ENCODE measurements around the gene SOX2.

Gene SOX2

DNA sequence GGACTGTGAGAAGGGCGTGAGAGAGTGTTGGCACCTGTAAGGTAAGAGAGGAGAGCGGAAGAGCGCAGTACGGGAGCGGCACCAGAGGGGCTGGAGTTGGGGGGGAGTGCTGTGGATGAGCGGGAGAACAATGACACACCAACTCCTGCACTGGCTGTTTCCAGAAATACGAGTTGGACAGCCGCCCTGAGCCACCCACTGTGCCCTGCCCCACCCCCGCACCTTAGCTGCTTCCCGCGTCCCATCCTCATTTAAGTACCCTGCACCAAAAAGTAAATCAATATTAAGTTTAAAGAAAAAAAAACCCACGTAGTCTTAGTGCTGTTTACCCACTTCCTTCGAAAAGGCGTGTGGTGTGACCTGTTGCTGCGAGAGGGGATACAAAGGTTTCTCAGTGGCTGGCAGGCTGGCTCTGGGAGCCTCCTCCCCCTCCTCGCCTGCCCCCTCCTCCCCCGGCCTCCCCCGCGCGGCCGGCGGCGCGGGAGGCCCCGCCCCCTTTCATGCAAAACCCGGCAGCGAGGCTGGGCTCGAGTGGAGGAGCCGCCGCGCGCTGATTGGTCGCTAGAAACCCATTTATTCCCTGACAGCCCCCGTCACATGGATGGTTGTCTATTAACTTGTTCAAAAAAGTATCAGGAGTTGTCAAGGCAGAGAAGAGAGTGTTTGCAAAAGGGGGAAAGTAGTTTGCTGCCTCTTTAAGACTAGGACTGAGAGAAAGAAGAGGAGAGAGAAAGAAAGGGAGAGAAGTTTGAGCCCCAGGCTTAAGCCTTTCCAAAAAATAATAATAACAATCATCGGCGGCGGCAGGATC, at the start of gene SOX2:
Gene SOX2, plus strand, starts transcription at position 601 of the 811 bp plus-strand sequence. CDS start 436 bp downstream, outside the sequence.
- no peak for DNase-seq (ENCODE audit: low read depth in 3 of 3)

GRCh38 chr3:181683563-181683962, 28.2 kb upstream of the SOX2 start:
- DNase-seq (ENCODE audit: low read depth in 3 of 3) = no peak

GRCh38 chr3:181687190-181687589, 24.5 kb upstream of the SOX2 start:
- DNase-seq (ENCODE audit: low read depth in 3 of 3) = no peak

DNA sequence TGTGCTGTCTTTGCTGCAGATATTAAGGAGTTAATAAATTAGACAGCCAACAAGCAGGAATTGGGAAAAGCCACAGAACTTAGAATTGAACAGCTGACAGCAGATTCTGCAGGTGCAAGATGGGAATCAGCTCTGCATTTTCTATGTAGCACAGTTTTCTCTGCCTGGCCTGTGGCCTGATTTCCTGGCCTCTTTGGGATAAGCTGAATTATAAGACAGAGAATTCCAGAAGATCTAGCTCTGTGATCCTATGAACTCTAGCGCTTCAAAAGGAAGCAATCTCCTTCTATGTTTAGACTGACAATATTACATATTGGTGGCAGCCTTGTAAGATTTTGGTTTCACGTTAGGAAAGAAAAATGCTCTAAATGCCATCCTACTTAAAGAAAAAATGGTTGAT, 24.0 kb upstream of the SOX2 start:
- DNase-seq (ENCODE audit: low read depth in 3 of 3) = no peak

DNA sequence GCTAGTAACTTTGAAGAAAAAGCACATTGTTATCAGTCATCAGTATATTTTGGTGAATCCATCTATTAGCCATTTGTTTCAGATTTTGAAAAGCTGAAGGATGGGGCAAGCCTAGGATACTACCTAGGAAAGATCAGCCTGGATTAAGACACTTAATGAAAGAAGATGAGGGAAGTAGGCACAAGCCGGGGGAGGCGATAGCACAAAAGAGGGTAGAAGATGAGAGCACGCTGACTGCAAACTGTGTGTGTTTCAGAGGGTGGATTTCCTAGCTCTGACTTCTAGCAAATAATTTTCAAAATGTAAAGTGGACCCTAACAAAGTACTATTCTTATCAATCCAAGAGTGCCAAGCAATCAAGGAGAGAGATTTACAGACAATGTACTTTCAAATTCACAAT, 22.2 kb upstream of the SOX2 start:
- no peak for DNase-seq (ENCODE audit: low read depth in 3 of 3)

- DNase-seq (ENCODE audit: low read depth in 3 of 3) = no peak
Observed at GRCh38 chr3:181690769-181691168, 21.0 kb upstream of the SOX2 start.

- no peak for DNase-seq (ENCODE audit: low read depth in 3 of 3)
Observed at GRCh38 chr3:181691901-181692300, 19.8 kb upstream of the SOX2 start.

DNA sequence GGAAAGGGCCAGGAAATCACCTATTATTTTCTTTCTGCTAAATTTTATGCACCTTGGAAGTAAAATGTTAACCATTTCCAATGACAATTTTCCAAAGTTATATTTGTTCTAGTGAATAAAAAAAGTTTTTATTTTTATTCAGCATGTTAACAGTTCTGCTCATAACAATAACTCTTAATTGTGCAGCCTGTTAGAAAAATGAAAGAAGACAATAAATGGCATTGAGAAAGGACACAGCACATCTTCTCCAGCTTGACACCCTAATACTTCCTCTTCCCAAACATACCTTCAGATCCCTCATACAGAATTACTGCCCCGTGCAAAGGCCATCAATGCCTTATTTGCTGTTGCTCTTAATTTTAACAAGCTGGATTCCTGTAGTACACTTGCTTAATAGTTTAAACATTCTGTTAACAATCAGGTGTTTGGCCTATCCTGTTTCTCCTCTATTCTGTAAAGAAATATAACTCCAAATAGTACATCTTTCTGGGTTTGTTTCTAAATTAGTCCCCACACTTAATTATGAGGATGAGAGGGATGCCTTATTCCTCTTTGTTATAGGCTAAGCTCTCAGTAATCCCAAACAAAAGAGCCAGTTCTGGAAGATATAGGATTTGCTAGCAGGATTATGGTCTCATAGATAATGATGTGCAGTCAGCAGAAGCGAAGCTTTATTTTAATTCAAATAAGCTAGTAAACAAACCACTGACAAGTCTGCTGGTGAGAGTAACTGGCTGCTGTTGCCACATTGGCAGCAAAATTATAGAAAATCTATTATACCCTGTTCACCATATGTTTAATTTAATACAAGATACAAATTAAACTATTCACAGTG, 19.2 kb upstream of the SOX2 start:
- no peak for DNase-seq (ENCODE audit: low read depth in 3 of 3)

DNA sequence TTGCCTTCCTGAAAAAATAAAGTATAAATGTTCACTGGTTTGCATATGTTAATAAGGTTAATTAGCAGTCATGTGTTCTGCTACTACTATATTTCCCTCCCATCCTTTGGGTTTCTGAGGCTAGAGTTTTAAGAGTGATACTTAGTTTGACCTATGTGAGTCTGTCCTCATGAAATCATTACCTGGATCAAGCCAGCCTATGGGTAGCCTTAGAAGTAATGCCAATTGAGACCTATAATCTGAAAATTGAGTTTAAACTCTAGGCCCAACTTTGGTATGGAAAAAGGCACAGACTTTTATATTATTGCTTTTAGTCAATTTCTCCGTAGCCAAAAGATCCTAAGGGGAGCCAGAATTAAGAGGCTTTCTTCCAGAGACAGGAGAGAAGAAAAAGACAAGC, 18.4 kb upstream of the SOX2 start:
- DNase-seq (ENCODE audit: low read depth in 3 of 3) = no peak

GRCh38 chr3:181694805-181695660, 16.7 kb upstream of the SOX2 start:
- no peak for DNase-seq (ENCODE audit: low read depth in 3 of 3)

GRCh38 chr3:181695661-181696491, 15.8 kb upstream of the SOX2 start:
- DNase-seq (ENCODE audit: low read depth in 3 of 3) = no peak

GRCh38 chr3:181696626-181697230, 15.0 kb upstream of the SOX2 start:
- no peak for DNase-seq (ENCODE audit: low read depth in 3 of 3)

- no peak for DNase-seq (ENCODE audit: low read depth in 3 of 3)
Observed at GRCh38 chr3:181698263-181698954, 13.3 kb upstream of the SOX2 start.

DNA sequence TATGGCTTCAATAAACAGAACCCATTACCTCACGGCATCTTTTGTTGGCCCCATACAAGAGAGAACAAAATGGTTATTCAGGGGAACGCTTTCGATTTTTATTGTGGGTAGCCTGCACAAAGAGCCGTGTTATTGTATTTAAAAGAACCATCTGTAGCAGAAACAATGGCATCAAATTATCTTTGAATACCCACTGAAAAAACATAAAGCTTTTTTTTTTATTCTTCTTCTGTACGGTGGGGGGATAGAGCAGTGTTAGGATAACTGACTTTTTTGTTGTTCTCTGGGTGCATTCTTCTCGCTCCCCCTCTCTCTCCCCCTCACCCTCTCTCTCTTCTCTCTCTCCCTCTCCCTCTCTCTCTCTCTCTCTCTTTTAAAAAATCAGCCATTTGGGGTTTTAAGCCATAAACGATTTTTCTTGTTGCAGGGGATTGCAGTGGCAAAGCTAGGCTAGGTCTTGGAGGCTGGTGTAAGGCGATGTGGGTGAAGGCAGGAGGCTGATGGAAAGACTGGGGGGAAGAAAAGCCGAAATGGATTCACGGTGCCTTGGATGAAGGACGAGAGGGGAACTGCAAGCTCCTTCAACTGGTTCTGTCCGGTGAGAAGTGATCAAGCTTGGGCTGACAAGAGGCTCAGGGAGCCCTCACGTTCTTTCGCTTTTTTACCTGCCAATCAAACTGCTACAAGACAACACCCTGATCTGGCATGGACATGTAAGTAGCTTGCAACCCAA, 12.4 kb upstream of the SOX2 start:
- no peak for DNase-seq (ENCODE audit: low read depth in 3 of 3)

- peak in 1 of 3 donors; percentile 41 for DNase-seq (ENCODE audit: low read depth in 3 of 3)
Observed at GRCh38 chr3:181700168-181701087, 11.3 kb upstream of the SOX2 start.

- DNase-seq (ENCODE audit: low read depth in 3 of 3) = no peak
Observed at GRCh38 chr3:181701096-181701495, 10.6 kb upstream of the SOX2 start.

- DNase-seq (ENCODE audit: low read depth in 3 of 3) = no peak
Observed at GRCh38 chr3:181703601-181704420, 7.9 kb upstream of the SOX2 start.
